ENCODE results near the gene PTGER4.
"Not testable (repeated sequence)": the region's sequence is repeated elsewhere in the genome, so short reads cannot be mapped to it uniquely, and the experiment has no call there.

Gene PTGER4

DNA sequence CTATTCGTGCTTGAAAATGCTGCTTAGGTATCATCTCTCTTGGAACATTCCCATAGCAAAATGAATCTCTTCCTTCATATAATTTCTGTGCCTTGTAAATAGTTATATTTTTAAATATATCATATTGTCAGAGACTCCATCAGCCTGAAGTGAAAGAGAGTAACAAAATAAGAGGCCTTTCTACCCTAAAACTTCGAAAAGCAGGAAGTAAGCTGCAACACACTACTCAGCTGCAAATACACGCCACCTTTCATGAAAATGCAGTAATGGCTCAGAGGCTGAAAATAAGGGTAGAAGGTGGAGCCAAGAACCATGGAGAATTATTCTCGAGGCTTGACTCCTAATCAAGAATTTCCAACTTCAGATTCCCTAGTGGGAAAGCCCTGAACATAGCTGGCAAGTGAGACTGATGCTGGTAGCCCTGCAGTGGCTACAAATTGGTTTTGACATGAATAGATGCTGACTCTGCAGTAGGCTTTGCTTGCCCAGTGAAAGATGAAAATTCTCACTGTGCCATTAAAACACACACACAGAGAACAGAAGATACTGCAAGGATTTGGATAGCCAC is 30.2 kb upstream of the PTGER4 start:
- TF ChIP-seq, protein P1, sequence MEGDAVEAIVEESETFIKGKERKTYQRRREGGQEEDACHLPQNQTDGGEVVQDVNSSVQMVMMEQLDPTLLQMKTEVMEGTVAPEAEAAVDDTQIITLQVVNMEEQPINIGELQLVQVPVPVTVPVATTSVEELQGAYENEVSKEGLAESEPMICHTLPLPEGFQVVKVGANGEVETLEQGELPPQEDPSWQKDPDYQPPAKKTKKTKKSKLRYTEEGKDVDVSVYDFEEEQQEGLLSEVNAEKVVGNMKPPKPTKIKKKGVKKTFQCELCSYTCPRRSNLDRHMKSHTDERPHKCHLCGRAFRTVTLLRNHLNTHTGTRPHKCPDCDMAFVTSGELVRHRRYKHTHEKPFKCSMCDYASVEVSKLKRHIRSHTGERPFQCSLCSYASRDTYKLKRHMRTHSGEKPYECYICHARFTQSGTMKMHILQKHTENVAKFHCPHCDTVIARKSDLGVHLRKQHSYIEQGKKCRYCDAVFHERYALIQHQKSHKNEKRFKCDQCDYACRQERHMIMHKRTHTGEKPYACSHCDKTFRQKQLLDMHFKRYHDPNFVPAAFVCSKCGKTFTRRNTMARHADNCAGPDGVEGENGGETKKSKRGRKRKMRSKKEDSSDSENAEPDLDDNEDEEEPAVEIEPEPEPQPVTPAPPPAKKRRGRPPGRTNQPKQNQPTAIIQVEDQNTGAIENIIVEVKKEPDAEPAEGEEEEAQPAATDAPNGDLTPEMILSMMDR (IDR thresholded peaks at IDR 0.05; ENCODE audit: low read depth, low read length), result no peak
- no peak for DNase-seq (ENCODE audit: extremely low read depth, low read depth)

DNA sequence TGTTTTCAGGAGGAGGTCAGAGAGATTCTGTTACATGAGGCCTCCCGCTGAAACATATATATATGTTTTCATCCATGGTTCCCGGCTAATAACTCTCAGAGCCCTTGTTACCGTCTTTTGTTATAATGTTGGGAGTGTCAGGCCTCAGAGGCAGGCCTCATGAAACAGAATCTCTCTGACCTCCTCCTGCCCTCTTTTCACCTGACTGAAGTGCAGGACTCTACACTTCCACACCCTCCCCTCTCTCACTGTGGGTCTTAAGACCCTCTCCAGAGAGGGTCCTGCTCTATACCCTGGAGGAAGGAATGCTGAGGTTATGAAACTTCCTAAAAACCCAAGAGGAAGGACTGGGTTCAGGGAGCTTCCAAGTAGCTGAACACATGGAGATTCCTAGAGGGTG is 28.5 kb upstream of the PTGER4 start:
- TF ChIP-seq, protein P1 (IDR thresholded peaks at IDR 0.05; ENCODE audit: low read depth, low read length), result no peak
- no peak for DNase-seq (ENCODE audit: extremely low read depth, low read depth)

DNA sequence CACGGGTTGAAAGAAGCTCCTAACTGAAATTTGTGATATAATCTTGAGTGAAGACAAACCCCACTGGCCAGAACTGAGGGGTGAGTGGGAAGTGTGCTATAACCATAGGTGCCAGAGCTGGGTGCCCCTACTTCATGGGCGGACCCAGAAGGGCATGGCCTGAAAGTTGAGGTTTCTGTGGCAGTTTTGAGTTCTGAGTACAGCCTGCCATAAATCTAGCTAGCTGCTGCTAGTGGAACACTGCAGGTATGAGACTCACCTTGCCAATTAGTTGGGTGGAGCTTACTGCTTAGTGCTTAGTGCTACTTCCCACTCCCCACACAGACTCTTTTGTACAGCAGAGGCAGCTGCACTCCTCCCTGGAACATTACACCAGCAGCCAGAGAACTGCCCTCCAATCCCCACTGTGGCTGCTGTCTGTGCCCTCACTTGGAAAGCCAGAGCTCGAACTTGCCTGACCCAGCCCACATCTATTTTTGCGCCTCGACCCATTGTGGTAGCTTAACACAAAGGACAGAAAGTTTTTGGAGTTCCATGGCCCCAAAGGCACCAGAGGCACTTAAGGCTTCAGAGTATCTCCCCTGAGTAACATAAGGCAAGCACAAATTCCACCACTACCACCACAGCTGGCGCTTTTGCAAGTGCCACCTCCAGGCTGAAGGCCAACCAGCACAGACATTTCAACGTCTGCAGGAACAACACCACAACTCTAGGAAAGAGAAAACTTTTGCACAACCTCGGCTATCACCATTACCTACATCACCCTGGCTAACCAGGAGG is 27.1 kb upstream of the PTGER4 start:
- DNase-seq (ENCODE audit: extremely low read depth, low read depth), result no peak
- TF ChIP-seq, protein P1 (IDR thresholded peaks at IDR 0.05; ENCODE audit: low read depth, low read length), result no peak

DNA sequence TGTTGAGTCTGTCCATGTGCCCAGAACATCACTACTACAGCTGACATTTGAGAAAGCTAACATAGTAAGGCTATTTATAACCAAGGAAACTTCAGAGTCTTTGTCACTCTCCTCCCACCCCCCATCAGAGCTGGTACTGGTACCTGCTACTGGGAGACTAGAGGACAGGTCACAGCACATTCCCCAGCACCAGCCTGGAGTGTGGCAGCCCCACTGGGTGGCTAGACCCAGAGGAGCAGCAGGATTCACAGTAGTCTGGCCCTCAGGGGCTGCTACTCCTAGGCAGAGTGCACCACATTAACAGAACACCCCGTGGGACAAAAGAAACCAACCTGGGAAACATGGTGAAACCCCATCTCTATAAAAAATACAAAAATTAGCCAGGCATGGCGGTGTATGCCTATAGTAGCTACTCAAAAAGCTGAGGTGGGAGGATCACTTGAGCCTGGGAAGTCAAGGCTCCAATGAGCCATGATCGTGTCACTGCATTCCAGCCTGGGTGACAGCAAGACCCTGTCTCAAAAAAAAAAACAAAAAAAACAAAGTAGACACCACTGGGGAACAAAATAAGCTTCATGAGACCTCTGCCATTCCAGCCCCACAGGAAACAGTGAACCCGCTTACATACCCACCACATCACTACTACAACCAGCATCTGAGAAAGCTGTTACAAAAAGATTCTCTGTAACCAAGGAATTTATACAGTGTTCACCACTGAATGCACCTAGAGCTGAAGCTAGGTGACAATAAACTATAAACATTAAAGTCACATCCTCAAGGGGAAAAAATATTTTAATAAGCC is 26.3 kb upstream of the PTGER4 start:
- no peak for DNase-seq (ENCODE audit: extremely low read depth, low read depth)
- TF ChIP-seq, protein P1 (IDR thresholded peaks at IDR 0.05; ENCODE audit: low read depth, low read length), result no peak

DNA sequence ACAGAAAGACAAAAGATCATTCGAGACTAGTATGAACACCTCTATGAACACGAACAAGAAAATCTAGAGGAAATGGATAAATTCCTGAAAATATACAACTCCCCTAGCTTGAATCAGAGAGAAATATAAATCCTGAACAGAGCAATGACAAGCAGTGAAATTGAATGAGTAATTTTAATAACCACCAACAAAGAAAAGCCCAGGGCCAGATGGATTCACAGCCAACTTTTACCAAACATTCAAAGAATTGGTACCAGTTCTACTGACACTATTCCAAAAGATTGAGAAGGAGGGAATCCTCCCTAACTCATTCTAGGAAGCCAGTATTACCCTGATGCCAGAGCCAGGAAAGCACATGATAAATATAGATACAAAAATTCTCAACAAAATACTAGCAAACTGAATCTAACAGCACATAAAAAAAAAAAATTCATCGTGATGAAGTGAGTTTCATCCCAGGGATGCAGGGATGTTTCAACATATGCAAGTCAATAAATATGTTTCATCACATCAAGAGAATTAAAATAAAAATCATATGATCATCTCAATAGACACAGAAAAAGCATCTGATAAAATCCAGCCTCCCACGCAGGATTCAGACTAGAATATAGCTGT is 25.2 kb upstream of the PTGER4 start:
- TF ChIP-seq, protein P1 (IDR thresholded peaks at IDR 0.05; ENCODE audit: low read depth, low read length), result no peak
- no peak for DNase-seq (ENCODE audit: extremely low read depth, low read depth)

DNA sequence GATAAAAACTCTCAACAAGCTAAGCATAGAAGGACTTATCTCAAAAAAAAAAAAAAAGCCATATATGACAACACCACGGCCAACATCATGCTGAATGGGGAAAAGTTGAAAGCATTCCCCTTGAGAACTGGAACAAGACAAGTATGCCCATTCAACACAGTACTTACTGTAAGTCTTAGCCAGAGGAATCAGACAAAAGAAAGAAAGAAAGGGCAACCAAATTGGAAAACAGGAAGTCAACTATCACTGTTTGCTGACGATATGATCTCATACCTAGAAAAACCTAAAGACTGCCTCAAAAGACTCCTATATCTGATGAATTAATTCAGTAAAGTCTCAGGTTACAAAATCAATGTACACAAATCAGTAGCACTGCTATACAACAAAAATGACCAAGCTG is 24.6 kb upstream of the PTGER4 start:
- DNase-seq (ENCODE audit: extremely low read depth, low read depth), result no peak
- TF ChIP-seq, protein P1 (IDR thresholded peaks at IDR 0.05; ENCODE audit: low read depth, low read length), result no peak

DNA sequence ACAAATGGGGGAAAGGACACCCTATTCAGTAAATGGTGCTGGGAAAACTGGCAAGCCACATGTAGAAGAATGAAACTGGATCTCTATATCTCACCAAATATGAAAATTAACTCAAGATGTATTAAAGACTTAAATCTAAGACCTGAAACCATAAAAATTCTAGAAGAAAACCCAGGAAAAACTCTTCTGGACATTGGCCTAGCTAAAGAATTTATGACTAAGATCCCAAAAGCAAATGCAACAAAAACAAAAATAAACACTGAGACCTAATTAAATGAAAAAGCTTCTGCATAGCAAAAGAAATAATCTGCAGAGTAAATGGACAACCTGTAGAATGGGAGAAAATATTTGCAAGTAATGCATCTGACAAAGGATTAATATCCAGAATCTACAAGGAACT is 23.6 kb upstream of the PTGER4 start:
- not testable (repeated sequence) for DNase-seq (ENCODE audit: extremely low read depth, low read depth)

Data from AG09319 (cell line).